ENCODE results near the gene FLT4.
"Not testable (repeated sequence)": the region's sequence is repeated elsewhere in the genome, so short reads cannot be mapped to it uniquely, and the experiment has no call there.

Gene FLT4

GRCh38 chr5:180689071-180689694, 39.8 kb upstream of the FLT4 start:
- H3K4me3 ChIP-seq (ENCODE audit: insufficient read length, low read depth): no peak overlapping the region
- no peaks in the 10 kb centered on the region for H3K36me3 ChIP-seq (ENCODE audit: insufficient read depth, insufficient read length, low read length)
- H3K9me3 ChIP-seq (ENCODE audit: insufficient read depth, low read length): no peaks in the 10 kb centered on the region
- H3K27me3 ChIP-seq (ENCODE audit: insufficient read depth, insufficient read length): no peaks in the 10 kb centered on the region
- TF ChIP-seq ZNF274 (IDR thresholded peaks at IDR 0.05; ENCODE audit: low read depth, low read length) (no peak), SUZ12 (IDR thresholded peaks at IDR 0.05; ENCODE audit: extremely low read depth, insufficient read depth, insufficient read length) (no peak)
- no peak for DNase-seq (ENCODE audit: low read depth, low spot score)
- no peaks in the 10 kb centered on the region for H3K4me1 ChIP-seq (ENCODE audit: insufficient read depth, insufficient read length)
- H3K9ac ChIP-seq (ENCODE audit: insufficient read length, low read depth): no peak overlapping the region

GRCh38 chr5:180688330-180689070, 39.1 kb upstream of the FLT4 start:
- TF ChIP-seq ZNF274 (IDR thresholded peaks at IDR 0.05; ENCODE audit: low read depth, low read length) (no peak), YY1 (IDR thresholded peaks at IDR 0.05; ENCODE audit: insufficient read depth, insufficient read length) (no peak), SUZ12 (IDR thresholded peaks at IDR 0.05; ENCODE audit: extremely low read depth, insufficient read depth, insufficient read length) (no peak)
- H3K36me3 ChIP-seq (ENCODE audit: insufficient read depth, insufficient read length, low read length): no peaks in the 10 kb centered on the region
- no peaks in the 10 kb centered on the region for H3K27me3 ChIP-seq (ENCODE audit: insufficient read depth, insufficient read length)
- H3K4me1 ChIP-seq (ENCODE audit: insufficient read depth, insufficient read length): no peaks in the 10 kb centered on the region
- H3K9ac ChIP-seq (ENCODE audit: insufficient read length, low read depth): no peak overlapping the region
- no peak overlapping the region for H3K4me3 ChIP-seq (ENCODE audit: insufficient read length, low read depth)
- no peak for DNase-seq (ENCODE audit: low read depth, low spot score)
- no peaks in the 10 kb centered on the region for H3K9me3 ChIP-seq (ENCODE audit: insufficient read depth, low read length)

DNA sequence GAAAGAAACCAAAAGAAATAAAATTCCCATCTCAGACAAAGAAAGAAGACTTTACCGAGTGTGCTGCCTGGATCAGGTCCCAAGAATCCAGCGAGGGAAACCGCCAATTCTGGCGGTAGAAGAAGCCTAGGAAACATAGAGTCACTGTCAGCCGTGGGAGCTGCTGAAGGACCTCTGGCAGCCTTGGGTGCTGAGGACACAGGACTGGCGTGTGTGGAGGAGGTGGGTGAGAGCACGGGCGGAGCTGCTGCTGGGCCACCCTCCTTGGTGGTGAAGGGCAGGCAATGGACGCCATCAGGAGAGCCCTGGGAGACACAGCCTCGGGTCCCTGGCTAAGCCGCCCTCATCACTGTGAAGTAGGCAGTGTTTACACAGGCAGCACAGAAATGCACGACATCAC, 37.4 kb upstream of the FLT4 start:
- not testable (repeated sequence) for H3K4me3 ChIP-seq (ENCODE audit: insufficient read length, low read depth); H3K27me3 ChIP-seq (ENCODE audit: insufficient read depth, insufficient read length); DNase-seq (ENCODE audit: low read depth, low spot score); H3K9me3 ChIP-seq (ENCODE audit: insufficient read depth, low read length); H3K36me3 ChIP-seq (ENCODE audit: insufficient read depth, insufficient read length, low read length); H3K9ac ChIP-seq (ENCODE audit: insufficient read length, low read depth); H3K4me1 ChIP-seq (ENCODE audit: insufficient read depth, insufficient read length)

DNA sequence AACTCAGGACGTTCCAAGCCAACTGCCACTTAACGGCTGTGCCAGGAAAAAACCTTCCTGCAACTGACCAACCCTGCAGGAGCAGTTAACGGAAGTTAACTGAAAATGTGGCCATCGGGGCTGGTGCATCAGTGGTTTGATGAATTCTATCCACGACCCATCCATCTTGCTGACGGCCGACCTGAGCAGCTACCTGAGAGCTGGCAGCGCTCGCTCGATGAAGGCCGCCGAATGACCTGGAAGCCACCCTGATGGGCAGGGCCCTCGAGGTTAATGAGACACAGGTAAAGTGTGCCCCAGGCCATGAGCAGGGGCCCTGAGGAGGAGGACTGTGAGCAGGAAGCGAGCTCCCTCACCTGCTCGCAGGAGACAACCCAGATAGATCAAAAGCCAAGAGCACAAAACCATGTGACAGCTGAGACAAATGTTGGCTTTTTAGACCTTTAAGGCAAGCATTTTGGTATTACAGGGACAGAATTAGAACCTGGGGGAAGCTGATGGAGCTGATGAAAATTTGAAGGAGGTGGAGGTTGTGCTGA, 35.3 kb upstream of the FLT4 start:
- no peaks in the 10 kb centered on the region for H3K36me3 ChIP-seq (ENCODE audit: insufficient read depth, insufficient read length, low read length)
- no peak for TF ChIP-seq ZNF274 (IDR thresholded peaks at IDR 0.05; ENCODE audit: low read depth, low read length)
- no peak for TF ChIP-seq SUZ12 (IDR thresholded peaks at IDR 0.05; ENCODE audit: extremely low read depth, insufficient read depth, insufficient read length)
- TF ChIP-seq YY1 (IDR thresholded peaks at IDR 0.05; ENCODE audit: insufficient read depth, insufficient read length): no peak
- H3K4me1 ChIP-seq (ENCODE audit: insufficient read depth, insufficient read length): no peaks in the 10 kb centered on the region
- no peak for DNase-seq (ENCODE audit: low read depth, low spot score)
- no peaks in the 10 kb centered on the region for H3K27me3 ChIP-seq (ENCODE audit: insufficient read depth, insufficient read length)
- H3K9ac ChIP-seq (ENCODE audit: insufficient read length, low read depth): no peak overlapping the region
- H3K9me3 ChIP-seq (ENCODE audit: insufficient read depth, low read length): peaks cover 9% of the 10 kb centered on the region; the same call in 1 of the 2 replicates
- H3K4me3 ChIP-seq (ENCODE audit: insufficient read length, low read depth): no peak overlapping the region

GRCh38 chr5:180683220-180683922, 34.0 kb upstream of the FLT4 start:
- no peaks in the 10 kb centered on the region for H3K4me1 ChIP-seq (ENCODE audit: insufficient read depth, insufficient read length)
- H3K9ac ChIP-seq (ENCODE audit: insufficient read length, low read depth): no peak overlapping the region
- peaks cover 10% of the 10 kb centered on the region; the same call in 1 of the 2 replicates for H3K9me3 ChIP-seq (ENCODE audit: insufficient read depth, low read length)
- no peak for TF ChIP-seq ZNF274 (IDR thresholded peaks at IDR 0.05; ENCODE audit: low read depth, low read length)
- no peak for TF ChIP-seq SUZ12 (IDR thresholded peaks at IDR 0.05; ENCODE audit: extremely low read depth, insufficient read depth, insufficient read length)
- TF ChIP-seq YY1 (IDR thresholded peaks at IDR 0.05; ENCODE audit: insufficient read depth, insufficient read length): no peak
- no peak overlapping the region for H3K4me3 ChIP-seq (ENCODE audit: insufficient read length, low read depth)
- H3K27me3 ChIP-seq (ENCODE audit: insufficient read depth, insufficient read length): no peaks in the 10 kb centered on the region
- H3K36me3 ChIP-seq (ENCODE audit: insufficient read depth, insufficient read length, low read length): no peaks in the 10 kb centered on the region
- no peak for DNase-seq (ENCODE audit: low read depth, low spot score)

DNA sequence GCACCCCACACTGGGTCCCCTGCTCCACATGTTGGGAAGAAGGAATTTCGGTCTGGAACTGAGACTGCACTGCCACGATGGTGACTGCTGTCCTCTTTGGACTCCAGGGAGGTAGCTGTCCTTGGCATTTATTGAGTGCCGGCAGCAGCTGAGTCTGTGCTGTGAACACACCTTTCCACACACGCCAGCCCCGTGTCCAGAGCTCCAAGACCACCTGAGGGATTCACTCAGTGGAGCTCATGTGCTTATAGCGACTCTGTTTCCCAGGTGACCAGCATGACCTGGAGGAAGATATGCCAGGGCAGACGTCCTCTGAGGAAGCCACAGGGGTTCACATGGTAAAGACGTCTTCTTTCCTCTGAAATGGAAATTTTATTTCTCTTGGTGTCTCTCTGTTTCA, 33.2 kb upstream of the FLT4 start:
- no peak for TF ChIP-seq SUZ12 (IDR thresholded peaks at IDR 0.05; ENCODE audit: extremely low read depth, insufficient read depth, insufficient read length)
- TF ChIP-seq YY1 (IDR thresholded peaks at IDR 0.05; ENCODE audit: insufficient read depth, insufficient read length): no peak
- TF ChIP-seq ZNF274 (IDR thresholded peaks at IDR 0.05; ENCODE audit: low read depth, low read length): no peak
- no peak for DNase-seq (ENCODE audit: low read depth, low spot score)
- Histone ChIP-seq H3K4me1 (ENCODE audit: insufficient read depth, insufficient read length) (no peaks in the 10 kb centered on the region), H3K4me3 (ENCODE audit: insufficient read length, low read depth) (no peak overlapping the region), H3K9ac (ENCODE audit: insufficient read length, low read depth) (no peak overlapping the region), H3K36me3 (ENCODE audit: insufficient read depth, insufficient read length, low read length) (no peaks in the 10 kb centered on the region), H3K9me3 (ENCODE audit: insufficient read depth, low read length) (peaks cover 10% of the 10 kb centered on the region; the same call in 1 of the 2 replicates), H3K27me3 (ENCODE audit: insufficient read depth, insufficient read length) (no peaks in the 10 kb centered on the region)

- not testable (repeated sequence) for DNase-seq (ENCODE audit: low read depth, low spot score); H3K36me3 ChIP-seq (ENCODE audit: insufficient read depth, insufficient read length, low read length); H3K27me3 ChIP-seq (ENCODE audit: insufficient read depth, insufficient read length); H3K9me3 ChIP-seq (ENCODE audit: insufficient read depth, low read length); H3K4me1 ChIP-seq (ENCODE audit: insufficient read depth, insufficient read length); H3K4me3 ChIP-seq (ENCODE audit: insufficient read length, low read depth); H3K9ac ChIP-seq (ENCODE audit: insufficient read length, low read depth)
These were observed 32.6 kb upstream of the FLT4 start for GRCh38 chr5:180682008-180682407.

- not testable (repeated sequence) for H3K36me3 ChIP-seq (ENCODE audit: insufficient read depth, insufficient read length, low read length); H3K4me1 ChIP-seq (ENCODE audit: insufficient read depth, insufficient read length); H3K4me3 ChIP-seq (ENCODE audit: insufficient read length, low read depth); H3K9me3 ChIP-seq (ENCODE audit: insufficient read depth, low read length); H3K9ac ChIP-seq (ENCODE audit: insufficient read length, low read depth); DNase-seq (ENCODE audit: low read depth, low spot score)
- H3K27me3 ChIP-seq (ENCODE audit: insufficient read depth, insufficient read length): peaks cover 22% of the 10 kb centered on the region
These were observed 28.9 kb upstream of the FLT4 start for GRCh38 chr5:180678319-180678718.

All from NT2/D1 (cell line).